HG03439 (cell line): ENCODE data around the gene CLK4.

Source experiments
- ATAC-seq: cut with Tn5 transposase; IDR thresholded peaks from one replicate; pipeline ENCODE4 v1.9.1; 2021; ENCODE audit warnings: mild to moderate bottlenecking, moderate library complexity; ENCODE audit not compliant: unreplicated experiment

CLK4 gene

DNA sequence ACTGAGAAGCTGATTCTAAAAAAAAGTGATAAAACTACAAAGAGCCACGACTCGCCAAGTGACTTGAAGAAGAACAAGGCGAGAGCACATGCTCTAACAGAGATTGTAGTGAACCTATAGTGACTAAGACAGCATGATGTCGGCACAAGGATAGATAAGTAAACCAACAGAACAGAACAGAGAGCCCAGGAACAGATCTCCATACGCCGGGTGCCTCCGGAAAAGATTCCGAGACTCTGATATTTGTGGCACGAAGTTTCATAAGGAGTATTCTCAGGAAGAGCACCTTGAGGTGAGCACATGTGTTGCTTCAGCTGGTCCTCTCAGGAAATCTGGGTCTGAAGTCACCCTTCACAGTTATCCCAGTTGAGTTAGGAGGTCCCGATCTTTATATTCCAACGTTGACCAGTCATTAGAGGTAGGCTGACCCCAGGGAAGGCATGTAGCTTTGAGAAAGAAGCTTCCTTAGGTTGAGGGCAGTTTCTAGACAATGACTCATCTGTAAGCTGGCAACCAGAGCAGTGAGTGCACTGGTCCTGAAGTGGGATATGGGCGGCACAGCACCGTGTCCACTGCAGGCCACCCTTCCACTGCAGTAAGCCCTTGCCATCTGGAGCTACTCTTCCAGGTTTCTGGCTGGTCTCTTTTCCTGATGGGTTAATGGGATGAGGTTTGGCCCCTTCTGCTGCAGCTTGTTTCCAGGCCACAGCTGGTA lies 13.6 kb upstream of the CLK4 start:
- ATAC-seq: no peak

DNA sequence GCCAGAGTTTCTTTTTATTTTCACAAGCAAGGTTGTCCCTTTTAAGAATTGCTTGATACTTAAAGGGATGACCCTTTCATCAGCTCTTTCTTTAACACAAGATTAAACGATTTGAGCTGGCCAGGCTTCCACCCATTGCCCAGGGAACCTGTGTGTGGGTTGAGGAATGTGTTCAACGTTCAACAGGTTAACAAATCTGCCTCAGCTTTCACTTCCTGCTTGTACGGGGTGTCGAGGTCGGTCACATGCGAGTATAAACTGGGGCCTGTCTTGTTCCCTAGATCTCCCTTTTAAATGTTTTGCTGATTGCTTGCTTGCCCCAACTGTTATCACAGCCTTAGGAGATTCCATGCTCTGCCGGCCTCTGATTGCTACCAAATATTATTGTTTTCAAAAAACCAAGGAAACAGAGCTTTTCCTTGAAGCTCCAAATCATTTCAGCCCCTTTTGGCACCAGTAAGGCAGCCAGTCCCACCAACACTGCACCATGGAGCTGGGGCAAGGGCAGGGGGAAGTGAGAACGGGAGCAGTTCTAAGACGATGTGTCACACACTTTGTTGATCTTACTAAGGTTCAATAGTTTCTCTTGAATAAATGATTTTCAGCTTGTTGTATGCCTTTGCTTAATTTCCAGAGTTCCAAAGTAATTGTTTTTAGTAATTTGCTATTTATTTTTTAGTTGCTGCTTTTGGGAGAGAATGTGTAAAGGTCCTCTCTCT lies 10.7 kb upstream of the CLK4 start:
- no peak for ATAC-seq

GRCh38 chr5:178632285-178632684 lies 5.4 kb upstream of the CLK4 start:
- ATAC-seq: no peak

GRCh38 chr5:178630951-178631350 lies 4.1 kb upstream of the CLK4 start:
- ATAC-seq: no peak

DNA sequence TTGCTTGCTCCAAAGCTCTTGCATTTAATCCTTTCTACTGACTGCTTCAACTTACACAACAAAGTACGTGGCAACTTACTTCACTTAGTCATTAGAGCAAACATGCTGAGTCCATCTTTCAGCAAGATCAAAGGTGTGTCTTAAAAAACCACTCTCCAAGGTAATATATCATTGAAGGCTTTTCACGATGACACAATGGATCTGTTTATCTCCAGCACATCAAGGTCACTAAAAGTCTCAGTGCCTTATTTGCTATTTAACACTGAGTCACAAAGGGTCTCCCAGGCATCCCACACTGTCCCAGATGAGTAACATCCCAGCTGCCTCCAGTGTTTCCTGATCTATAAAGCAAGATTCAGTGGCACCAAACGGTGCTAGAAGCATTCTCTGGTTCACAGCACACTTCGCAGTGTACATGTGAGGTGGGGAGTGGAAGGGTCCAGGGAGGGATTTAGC lies 3.7 kb upstream of the CLK4 start:
- ATAC-seq: no peak

GRCh38 chr5:178627259-178627598 lies 379 bp upstream of the CLK4 start:
- ATAC-seq: no peak

GRCh38 chr5:178625679-178626483 lies 969 bp downstream of the CLK4 start:
- ATAC-seq: peak; percentile 23

DNA sequence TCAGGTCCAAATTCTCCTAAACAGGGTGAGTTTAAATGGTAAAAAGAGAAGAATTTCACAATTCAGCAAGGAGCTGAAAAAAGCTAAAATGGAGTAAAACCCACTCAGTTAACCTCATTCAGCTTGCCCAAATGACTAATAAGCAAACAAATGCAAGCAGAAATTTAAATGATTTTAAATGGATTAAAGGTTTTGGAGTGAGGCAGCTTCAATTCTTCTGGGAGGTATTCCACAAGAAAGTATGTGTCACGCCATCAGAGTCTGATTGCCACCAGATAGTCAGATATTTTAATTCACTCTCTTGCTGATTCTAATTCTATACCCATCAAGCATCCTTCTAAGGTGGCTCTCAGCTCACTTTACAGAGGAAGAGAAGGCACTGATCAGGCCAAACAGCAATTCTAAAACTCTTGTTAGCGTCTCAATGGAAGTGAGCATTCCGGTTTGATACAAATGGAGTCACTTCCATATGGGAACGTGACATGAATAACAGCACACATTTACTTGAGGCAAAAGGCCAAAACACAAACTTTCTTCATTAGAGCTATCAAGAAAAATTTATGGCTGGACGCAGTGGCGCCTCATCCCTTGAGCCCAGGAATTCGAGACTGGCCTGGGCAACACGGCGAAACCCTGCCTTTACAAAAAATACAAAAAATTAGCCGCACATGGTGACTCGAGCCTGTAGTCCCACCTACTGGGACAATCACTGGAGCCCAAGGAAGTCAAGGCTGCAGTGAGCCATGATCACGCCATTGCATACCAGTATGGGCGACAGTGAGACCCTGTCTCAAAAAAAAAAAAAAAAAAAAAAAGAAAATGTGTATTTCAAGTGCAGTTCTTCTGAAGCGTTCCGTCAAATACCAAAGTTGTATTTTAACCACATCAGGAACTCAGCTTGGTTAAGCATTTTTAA lies 2.0 kb downstream of the CLK4 start:
- ATAC-seq: no peak

DNA sequence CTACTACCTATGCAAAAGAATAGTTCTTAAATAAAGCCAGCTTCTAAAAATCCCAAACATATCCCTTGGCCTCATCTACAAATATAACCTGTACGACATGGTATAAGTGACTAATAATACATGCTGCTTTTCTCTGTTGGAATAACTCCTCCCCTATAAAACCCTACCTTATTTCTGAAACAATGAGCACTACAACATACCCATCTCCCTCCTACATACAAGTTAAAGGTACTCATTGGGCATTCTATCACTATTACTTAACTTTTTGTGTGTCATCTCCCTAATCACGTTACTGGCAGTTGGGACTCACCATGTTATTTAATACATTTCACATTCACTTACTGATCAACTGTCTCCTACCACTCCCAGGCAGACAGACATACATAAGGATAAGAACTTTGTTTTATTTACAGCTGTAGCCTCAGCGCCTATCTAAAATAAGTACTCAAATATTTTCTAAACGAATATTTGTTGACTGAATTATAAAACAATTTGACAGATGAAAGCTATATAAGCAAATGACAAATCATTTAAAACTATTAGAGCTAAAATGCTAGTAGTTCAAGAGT lies 4.1 kb downstream of the CLK4 start:
- ATAC-seq: no peak

DNA sequence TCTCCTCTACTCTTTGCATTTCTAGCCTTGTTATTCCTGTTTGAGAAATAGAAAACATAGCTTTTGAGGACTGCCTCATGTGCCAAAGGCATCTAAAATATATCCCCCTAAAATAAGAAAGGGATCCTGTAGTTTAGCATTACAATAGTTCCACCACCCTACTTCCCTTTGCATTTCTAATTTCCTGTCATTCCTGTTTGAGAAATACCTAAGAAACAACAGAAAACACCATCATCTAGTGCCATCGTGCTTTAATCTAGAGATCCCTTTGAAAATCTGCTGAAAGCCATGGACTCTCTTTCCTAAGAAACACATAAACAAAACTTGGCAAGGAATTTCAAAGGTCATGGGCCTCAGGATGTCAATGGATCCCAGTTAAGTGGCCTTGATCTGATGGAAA lies 7.5 kb downstream of the CLK4 start:
- no peak for ATAC-seq

GRCh38 chr5:178612299-178612698 lies 14.6 kb downstream of the CLK4 start:
- no peak for ATAC-seq

GRCh38 chr5:178606269-178606668 lies 20.6 kb downstream of the CLK4 start:
- no peak for ATAC-seq

- no peak for ATAC-seq
Observed at GRCh38 chr5:178605788-178606187, 21.1 kb downstream of the CLK4 start.

- no peak for ATAC-seq
Observed at GRCh38 chr5:178602752-178603151, 24.1 kb downstream of the CLK4 start.

GRCh38 chr5:178595750-178596149 lies 31.1 kb downstream of the CLK4 start:
- no peak for ATAC-seq

- ATAC-seq: no peak
Observed at GRCh38 chr5:178595150-178595549, 31.7 kb downstream of the CLK4 start.

GRCh38 chr5:178590924-178591423 lies 35.9 kb downstream of the CLK4 start:
- no peak for ATAC-seq

DNA sequence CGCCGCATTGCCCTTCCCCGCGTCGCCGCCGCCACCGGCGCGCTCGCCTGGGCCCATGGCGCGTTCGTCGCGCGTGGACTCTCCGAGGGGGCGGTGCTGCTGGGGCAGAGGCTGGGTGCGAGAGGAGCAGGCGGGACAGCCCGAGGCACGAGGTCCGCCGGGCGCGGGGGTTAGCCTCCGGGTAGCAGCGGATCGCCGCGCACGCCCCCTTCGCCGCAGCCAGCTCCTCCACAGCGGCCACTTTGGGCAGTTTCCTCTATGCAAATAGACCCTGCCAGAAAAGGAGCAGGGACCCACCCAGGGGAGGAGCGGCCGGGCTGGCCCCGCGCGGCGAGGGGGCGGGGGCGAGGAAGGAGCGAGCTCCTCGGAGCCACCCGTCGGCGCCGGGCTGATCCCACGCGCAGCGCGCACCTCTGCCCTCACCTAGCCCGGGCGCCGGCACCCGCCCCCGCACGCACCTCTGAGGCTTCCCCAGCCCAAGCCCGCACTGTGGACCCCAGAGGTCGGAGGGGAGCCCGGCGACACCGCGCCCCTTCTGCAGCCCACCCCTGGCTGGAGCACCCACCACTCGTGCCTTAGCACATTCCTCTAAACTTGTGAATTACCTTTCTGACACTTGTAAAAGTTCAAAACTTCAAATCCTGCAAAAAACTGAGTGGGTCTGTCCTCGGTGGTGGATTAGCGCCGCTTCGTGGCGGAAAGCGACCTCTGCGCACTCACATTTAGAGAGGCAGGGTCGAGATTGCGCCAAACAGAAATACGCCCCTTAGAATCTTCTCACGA lies 36.5 kb downstream of the CLK4 start, which contains the start of gene COL23A1:
TSS of gene COL23A1 (minus strand) at position 253 of the 783 bp plus-strand sequence.
- ATAC-seq: no peak
